ENCODE measurements around the gene TRAK1.
"Not testable (repeated sequence)": the region's sequence is repeated elsewhere in the genome, so short reads cannot be mapped to it uniquely, and the experiment has no call there.

TRAK1 gene, protein sequence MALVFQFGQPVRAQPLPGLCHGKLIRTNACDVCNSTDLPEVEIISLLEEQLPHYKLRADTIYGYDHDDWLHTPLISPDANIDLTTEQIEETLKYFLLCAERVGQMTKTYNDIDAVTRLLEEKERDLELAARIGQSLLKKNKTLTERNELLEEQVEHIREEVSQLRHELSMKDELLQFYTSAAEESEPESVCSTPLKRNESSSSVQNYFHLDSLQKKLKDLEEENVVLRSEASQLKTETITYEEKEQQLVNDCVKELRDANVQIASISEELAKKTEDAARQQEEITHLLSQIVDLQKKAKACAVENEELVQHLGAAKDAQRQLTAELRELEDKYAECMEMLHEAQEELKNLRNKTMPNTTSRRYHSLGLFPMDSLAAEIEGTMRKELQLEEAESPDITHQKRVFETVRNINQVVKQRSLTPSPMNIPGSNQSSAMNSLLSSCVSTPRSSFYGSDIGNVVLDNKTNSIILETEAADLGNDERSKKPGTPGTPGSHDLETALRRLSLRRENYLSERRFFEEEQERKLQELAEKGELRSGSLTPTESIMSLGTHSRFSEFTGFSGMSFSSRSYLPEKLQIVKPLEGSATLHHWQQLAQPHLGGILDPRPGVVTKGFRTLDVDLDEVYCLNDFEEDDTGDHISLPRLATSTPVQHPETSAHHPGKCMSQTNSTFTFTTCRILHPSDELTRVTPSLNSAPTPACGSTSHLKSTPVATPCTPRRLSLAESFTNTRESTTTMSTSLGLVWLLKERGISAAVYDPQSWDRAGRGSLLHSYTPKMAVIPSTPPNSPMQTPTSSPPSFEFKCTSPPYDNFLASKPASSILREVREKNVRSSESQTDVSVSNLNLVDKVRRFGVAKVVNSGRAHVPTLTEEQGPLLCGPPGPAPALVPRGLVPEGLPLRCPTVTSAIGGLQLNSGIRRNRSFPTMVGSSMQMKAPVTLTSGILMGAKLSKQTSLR

DNA sequence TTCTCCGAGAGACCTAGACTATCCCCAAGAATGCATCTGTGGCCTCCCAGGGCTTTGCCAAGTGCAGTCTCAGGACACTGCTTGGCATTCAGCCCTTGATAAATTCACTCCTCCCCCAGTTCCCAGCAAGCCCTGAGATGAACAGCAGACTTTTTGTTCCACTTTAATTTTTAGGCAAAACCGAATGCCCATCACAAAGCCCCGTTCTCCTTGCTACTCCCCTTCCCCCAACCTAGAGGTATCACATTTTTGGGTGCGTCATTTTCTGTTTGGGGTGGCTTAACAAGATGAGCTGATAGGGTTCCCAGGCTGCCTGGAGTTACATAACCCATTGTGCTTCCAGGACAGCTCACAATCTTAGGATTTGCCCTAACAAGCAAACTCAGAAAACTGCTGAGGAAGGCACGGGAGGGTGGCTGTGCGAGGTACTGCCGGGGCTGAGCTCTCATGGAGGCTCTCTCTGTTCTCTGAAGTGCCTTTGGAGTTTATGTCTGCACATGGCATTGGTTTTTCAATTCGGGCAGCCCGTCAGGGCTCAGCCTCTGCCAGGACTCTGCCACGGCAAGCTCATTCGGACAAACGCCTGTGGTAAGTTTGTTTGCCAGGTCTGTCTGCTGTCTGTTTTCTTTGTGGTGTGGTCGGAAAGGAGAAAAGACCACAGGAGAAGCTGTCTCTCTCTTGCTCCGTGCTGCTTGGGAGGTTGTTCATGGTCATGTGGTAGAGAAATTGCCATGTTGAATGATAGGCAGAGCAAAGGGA, at the start of gene TRAK1:
TSS of gene TRAK1 (plus strand) at position 385 of the 759 bp plus-strand sequence. CDS start at position 498, 113 bp downstream.
- no peak for DNase-seq

DNA sequence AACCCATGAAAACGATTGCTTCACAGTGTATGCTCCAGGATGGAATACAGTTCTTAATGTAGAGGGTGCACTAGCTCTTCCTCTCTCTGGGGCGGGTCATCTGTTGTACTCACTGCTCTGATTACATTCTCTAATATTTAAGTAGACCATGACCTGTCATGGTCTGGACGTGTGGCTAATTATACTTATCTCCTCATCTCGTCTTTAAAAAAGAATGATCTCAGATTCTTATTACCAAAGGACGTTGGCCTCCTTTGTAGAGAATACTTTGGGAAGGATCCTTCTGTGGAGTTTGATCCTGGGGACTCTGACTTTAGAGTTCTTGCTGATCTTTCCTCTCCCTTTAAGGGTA, 48.4 kb upstream of the TRAK1 start:
- DNase-seq = no peak

DNA sequence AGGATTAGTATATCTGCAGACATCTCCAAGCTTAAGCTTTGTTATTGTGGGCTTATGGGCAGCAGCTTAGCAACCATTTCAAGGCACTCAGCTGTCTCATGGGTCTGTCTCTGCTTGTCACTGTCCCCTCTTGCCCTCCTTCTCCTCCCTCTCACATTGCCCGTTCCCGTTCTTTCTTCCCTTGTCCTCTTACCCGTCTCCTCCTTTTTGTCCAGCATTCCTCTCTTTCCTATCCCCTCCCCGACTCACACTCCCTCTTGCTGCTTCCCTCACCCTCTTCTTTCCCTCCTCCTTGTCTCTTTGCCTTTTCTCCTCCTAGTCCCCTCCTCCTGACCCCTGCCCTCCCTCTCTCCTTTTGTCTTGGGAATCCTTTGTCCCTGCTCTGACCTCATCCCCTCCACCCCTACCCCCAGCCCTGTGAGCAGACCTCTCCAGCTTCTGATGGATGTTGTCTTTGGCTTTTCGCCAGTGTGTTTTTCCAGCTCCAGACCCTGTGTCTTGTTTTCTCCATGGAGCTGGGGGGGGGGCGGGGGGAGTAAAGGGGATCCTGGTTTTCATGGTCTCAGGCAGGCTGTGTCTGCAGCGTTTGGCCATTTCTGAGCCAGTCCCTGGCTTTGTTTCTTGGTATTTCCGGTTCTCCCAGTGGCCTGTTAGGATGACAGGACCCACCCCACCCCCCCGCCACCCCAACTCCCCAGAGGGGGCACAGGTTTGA, 47.9 kb upstream of the TRAK1 start:
- DNase-seq = peak; percentile 81

DNA sequence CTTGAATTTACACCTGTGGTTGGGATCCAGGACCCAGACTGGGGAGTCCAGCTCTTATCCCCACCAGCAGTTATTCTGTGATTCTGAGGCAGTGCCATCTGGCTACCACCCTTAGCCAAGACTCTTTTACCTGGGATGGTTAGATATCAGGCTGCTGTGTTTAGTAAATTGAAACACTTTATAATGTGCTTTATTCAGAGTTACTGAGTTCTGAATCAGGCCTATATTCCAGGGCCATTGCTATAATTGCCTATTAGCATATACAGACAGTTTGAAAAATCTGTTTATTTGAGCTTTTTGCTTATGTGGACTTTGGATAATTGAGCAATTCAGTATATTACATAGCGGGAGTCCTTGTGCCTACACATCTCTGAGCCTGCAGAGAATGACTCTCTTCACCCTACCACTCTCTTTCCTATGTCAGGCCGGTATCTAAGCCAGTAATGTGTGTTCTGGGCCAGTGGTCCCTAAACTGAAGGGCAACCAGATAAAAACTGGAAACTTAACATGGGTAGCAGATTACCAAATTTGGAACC, 45.4 kb upstream of the TRAK1 start:
- DNase-seq = no peak

DNA sequence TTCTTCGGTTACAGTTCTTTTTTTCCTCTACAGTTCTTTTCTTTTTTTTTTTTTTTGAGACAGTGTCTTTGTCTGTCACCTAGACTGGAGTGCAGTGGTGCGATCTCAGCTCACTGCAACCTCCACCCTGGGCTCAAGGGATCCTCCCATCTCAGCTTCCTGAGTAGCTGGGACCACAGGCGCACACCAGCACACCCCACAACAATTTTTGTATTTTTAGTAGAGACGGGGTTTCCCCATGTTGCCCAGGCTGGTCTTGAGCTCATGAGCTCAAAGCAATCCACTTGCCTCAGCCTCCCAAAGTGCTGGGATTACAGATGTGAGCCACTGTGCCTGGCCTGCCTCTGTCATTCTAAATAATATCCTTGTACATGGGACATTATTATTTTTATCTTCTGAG, 42.6 kb upstream of the TRAK1 start:
- DNase-seq = not testable (repeated sequence)

DNA sequence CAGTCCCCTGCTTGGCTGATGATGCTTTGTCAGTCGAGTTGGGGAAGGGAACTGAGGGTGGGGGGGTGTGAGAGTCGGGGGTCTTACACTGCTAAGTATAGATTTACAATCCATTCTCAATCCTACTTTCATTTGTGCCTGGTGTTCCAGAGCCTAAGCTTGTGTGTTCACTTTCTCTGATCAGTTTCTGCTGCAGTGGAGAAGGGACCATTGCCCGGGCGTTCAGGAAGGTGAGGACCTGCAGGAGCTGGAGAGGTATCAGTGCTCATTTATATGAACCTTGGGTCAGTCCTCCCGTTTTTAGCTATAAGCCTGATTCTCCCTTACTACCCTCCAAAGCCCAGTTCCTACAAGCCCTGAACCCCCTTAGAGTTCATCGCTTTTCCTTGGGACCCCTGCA, 41.0 kb upstream of the TRAK1 start:
- no peak for DNase-seq

DNA sequence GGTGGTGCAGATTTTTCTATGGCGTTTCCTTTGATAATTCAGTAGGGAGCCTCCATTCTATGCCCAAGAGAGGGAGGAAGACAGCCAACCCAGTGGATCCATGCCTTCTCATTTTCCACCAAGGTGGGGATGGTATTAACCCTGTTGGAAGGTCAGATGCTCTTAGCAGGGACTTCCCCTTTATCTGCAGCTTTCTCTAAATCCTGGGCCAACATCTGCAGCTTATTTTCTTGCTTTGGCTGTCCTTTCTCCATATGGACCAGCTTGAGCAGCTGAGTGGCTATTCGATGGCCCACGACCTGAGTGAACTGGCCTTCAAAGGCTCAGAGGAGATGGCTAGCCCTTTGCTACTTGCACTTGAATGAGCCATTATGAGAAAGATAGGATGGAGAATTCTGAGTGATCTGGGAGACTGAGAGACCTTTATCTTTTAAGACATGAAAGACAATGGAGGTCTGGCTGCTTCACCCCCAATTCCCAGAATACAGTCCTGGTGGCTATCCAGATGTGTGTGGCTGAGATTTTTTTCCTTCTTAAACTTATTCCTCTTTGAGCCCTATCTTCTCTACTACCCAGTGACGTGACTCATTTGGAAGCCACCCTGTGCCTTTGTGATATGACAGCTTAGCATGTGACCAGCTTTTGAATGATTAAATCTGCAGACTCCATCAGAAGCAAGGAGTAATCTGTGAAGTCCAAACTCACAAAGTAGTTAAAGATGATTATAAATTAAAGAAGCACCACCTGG, 39.6 kb upstream of the TRAK1 start:
- no peak for DNase-seq

DNA sequence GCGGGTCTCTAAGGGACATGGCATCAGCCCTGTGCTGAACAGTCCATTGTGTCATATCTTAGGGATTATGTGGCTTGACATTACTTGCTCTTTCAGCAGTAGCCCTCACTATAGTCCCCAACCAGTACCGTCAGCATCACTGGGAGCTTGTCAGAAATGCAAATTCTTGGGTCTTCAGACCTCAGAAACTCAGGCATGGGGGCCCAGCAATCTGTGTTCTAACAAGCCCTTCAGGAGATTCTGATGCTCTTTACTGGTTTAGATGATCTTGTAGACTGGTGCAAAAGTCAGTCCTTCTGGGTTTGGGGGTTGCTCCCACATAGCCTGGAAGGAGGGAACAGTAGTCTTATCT, 39.0 kb upstream of the TRAK1 start:
- no peak for DNase-seq

DNA sequence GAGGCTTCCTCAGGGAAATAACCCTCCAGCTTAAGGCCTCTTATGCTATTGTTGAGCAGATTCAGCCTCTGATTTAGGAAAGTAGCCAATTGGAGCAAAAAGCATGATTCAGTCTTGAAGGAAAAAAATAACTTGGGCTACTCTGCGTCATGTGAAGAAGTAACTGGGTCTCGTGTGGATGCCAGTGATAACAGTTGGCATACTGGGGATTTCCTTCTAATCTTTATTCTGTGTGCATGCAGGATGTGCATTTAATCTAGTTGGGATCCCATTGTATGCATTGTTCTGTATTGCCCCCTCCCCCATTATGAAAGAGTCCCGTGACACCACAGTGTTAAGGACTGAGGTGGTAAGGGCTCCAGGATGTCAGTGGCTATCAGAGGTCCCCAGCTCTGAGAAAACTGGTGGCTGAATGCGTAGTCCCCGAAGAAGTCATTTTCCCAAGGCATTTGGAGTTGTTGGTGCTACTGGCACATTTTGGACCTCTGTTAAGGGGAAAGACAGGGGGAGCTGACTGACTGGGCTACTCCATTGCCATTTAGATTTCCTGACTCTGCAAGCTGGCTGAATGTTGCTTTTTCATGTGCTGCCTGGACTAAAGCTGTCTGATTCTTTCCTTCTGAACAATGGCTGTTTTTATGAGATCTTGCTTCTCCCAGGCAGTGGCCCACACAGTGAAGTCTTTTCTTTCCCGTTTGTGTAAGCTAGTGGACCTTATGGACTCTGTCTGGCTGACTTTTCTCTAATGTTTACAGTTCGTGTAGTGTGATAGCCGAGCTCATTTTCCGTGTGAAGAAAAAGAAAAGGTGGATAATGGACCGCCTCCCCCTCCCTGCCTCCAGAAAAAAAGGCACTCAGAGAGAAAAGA, 38.4 kb upstream of the TRAK1 start:
- DNase-seq = no peak

DNA sequence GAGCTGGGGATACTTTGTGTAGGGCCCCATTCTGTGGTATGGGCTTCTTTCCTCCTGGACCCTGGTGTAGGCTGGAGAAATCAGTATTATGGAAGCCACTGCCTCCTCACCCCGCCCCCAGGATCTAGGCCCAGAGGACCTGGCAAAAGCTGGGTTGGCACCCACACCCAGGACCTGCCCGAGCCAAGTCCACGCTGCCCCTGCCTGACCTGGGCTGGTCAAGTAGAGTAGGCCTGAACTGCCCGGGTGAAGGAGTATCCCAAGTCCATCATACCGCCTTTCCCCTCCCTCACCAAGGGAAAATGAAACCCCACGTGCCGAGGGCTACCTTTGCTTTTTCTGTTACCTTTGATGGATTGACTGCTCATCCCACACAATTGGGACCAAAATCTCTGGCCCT, 37.7 kb upstream of the TRAK1 start:
- no peak for DNase-seq

DNA sequence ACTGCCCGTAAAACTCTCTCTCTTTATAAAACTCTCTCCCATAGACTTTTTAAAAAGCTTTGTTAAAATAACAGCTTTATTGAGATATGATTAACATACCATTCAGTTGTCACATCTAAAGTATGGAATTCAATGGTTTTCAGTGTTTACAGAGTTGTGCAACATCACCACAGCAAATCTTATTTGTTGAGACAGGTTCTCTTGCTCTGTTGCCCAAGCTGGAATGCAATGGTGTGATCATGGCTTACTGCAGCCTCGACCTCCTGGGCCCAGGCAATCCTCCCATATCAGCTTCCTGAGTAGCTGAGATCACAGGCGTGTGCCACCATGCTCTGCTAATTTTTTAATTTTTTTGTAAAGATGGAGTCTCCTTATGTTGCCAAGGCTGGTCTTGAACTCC, 35.9 kb upstream of the TRAK1 start:
- no peak for DNase-seq

DNA sequence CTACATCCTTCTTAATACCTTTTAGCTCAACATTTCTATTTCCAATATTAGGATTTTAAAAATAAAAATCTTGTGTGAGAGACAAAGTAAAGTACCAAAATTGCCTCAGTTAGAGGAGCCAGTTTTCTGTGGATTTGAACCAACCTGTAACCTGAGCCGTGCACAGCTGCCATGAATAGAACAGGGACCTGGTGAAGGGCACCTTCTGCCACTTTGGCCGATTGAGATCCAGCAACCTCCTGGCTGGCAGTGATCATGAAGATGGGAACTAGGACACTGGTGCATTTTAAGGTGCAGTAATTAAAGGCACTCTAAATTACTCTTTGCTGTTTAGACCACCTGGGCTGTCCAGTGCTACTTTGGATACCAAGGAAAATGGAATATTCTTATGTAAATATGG, 34.3 kb upstream of the TRAK1 start:
- peak; percentile 34 for DNase-seq

DNA sequence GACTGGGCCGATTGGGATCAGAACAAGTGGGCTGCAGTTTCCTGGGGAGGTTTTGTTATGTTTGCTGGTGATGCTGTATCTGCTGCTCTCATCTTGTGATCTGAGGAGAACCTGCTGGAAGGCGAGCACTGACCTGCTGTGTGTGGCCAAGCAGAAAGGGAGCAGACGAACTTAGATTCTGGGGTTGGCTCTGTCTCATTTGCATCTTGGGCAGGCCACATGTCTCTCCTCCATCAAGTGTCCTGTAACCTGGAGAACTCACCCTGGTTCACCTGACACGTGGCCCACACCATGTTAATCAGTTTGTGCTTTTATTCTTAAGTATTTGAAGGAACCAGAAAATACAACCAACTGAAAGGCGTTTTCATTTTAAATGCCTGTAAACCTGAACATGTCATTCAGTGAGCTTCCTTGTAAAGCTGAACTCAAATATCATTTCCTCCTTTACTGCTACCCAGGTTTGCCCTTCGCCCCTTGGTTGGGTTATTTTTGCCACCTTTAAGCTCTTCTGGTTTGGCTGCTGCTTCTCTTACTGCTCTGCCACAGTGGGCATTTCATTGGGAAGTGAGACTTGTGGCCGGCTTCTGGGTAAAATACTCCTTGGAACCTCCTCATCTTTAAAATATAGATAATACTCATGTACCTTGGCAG, 33.5 kb upstream of the TRAK1 start:
- no peak for DNase-seq

DNA sequence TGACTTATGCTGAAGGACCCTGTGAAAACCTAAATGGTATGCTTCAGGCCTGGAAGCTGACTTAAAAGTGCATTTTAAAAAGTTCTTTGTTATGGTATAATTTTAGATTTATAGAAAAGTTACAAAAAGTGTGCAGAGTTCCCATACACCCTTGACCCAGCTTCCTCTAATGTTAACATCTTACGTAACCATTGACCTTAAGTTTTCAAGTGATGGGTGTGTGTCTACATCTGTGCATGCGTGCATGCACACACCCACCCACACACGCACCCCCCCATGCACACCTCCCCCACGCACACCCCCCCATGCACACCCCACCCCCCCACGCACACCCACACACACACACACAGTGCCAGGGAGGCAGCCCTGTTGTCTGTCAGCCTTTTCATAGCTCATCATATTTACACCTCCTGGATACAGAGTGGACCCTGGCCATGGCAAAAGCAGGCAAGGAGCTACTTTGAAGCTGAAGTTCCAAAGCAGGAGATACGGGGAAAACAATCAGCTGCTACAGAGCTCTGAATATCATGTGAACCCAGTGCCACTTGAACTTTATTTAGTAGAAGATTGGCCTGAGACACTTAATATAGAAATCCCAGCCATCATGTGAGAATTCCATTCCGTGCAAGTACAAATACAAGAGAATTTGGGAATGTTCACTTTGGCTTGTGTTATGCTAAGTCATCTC, 30.0 kb upstream of the TRAK1 start:
- no peak for DNase-seq

DNA sequence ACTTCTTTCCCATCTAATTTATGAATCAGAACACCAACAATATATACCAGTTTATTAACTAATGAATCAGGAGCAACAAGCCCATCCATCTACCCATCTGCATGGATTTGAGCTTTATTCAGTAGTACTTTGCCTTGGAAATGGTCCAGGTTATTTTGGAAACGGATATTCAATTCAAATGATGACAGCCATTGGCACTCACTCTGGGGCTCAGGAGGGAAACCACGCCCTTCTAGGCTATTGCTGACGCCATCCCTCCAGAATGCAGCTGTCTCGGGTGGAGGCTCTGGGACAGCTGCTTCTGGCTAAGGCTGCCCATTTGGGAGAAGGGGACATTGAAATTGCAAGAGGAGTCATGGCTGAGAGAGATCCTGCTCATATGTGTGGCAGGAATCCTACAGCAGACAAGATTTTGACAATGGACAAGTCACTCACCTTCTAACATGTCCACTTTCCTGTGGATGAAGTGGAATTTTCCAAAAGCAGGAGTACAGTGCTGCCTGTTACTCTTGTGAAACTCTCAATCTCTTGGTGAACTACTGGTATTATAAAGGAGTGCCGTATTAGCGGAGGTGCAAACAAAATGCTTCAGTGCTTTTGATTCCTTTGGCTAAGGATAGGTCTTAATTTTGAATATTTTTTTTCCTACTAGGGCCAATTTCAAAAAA, 29.3 kb upstream of the TRAK1 start:
- DNase-seq = no peak

DNA sequence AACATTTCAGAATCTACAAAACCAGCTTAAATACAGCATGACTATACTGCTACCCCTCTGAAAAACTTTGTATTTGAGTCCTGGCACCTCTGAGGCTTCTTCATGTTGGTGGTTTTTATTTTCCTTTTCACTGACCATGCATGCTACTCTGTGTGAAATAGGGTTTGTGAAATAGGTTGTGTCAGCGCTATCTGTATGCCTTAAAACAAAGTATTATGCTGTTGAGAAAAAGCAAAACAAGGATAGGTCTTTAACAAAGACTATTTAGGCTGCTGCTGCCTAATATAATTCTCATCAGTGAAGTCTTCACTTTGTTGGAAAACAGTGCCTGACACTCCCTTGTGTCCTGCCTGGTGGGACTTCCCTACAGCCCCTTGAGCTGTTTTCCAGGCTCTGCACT, 28.7 kb upstream of the TRAK1 start:
- no peak for DNase-seq

DNA sequence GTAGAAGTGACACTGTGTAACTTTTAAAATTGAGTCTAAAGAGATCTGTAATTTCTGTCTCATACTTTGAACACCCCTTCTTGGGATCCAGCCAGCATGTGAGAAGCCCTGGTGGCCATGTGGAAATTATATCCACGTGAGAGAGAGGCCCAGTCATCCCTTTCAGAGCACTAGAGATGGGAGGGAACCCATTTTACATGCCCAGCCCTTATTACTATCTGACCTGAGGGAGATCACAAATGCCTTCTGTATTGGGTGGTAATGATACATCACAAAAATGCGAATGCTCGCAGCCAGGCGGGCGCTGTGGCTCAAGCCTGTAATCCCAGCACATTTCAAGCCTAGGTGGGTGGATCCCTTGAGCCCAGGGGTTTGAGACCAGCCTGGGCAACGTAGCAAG, 27.3 kb upstream of the TRAK1 start:
- DNase-seq = no peak

DNA sequence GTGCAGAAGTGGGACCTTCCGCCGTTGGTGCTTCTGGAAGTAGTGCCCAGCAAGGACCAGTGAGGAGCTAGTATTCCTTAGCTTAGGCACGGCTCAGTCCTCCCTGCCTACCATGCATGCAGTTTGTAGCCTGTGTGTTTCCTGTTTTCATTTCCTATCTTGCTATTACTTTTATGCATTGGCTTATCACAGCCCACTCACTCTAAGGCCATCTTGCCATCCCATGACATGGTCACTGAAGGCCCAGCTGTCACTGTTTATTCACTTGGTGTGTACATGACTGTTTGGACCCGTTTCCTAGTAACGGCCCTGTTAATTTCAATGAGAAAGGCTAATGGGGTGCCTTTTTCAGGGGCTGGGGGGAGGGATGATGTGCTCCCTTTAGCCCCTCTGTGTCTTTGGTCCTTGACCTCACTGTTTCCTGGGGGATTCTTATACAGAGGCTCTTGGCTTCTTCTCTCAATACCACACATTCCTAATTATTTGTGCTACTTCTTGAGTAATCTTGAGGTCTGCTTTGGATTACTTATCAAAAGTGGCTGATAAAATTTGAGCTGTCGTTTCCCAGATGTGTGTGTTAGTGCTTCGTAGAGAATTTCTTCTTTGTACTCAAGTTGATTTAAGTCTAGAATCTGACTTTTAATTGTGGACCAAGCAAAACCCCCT, 24.5 kb upstream of the TRAK1 start:
- DNase-seq = no peak
